ENCODE data around the gene KIF27.

DNA sequence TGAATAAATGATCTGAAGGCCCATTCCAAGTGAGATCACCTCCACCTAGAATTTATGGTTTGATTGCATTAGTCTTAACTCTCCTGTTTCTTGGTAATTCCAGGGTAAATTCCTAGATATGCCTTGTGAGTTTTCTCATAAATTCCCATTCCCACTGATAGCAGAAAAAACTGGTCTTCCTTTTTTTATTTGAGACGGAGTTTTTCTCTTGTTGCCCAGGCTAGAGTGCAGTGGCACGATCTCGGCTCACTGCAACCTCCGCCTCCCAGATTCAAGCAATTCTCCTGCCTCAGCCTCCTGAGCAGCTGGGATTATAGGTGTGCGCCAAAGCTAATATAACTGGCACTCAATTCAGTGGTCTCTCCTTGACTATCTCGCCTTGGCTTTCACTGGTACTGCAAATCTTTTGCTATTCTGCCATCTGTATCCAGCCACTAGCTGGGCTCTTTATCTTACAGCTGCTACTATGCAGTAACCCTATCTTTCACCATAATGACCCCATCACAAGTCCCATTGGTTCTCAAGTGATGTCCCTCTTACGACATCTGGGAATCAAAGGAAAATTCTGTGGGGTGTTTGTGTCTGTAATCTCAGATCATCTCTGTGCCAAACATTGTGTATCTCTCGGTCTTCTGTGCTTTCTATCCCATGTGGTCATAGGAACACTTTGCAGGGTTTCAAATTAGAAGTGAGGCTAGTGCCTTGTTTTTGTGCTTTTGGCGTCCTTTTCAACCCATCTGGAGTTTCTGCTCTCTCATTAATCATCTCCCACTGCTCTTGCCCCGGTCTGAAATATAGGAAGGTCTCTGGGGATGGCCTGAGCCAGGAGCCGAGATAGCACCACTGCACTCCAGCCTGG, 44.3 kb upstream of the KIF27 start:
- no peak for TF ChIP-seq ZFP3 (CRISPR knock-in tag; IDR thresholded peaks at IDR 0.05)
- TF ChIP-seq, protein P1, sequence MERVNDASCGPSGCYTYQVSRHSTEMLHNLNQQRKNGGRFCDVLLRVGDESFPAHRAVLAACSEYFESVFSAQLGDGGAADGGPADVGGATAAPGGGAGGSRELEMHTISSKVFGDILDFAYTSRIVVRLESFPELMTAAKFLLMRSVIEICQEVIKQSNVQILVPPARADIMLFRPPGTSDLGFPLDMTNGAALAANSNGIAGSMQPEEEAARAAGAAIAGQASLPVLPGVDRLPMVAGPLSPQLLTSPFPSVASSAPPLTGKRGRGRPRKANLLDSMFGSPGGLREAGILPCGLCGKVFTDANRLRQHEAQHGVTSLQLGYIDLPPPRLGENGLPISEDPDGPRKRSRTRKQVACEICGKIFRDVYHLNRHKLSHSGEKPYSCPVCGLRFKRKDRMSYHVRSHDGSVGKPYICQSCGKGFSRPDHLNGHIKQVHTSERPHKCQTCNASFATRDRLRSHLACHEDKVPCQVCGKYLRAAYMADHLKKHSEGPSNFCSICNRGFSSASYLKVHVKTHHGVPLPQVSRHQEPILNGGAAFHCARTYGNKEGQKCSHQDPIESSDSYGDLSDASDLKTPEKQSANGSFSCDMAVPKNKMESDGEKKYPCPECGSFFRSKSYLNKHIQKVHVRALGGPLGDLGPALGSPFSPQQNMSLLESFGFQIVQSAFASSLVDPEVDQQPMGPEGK (CRISPR knock-in tag; IDR thresholded peaks at IDR 0.05; ENCODE audit: borderline replicate concordance) = peak; percentile 53; the same call in 1 of the 2 replicates
- TF ChIP-seq CSRNP3 (CRISPR knock-in tag; IDR thresholded peaks at IDR 0.05) = peak; percentile 45; the same call in 1 of the 2 replicates
- no peak for TF ChIP-seq BACH2 (CRISPR knock-in tag; IDR thresholded peaks at IDR 0.05; ENCODE audit: borderline replicate concordance)
- TF ChIP-seq ZFP30 (CRISPR knock-in tag; IDR thresholded peaks at IDR 0.05) = peak; percentile 18; the same call in 1 of the 2 replicates
- no peak for TF ChIP-seq ISL1 (CRISPR knock-in tag; IDR thresholded peaks at IDR 0.05)
- TF ChIP-seq, protein P2, sequence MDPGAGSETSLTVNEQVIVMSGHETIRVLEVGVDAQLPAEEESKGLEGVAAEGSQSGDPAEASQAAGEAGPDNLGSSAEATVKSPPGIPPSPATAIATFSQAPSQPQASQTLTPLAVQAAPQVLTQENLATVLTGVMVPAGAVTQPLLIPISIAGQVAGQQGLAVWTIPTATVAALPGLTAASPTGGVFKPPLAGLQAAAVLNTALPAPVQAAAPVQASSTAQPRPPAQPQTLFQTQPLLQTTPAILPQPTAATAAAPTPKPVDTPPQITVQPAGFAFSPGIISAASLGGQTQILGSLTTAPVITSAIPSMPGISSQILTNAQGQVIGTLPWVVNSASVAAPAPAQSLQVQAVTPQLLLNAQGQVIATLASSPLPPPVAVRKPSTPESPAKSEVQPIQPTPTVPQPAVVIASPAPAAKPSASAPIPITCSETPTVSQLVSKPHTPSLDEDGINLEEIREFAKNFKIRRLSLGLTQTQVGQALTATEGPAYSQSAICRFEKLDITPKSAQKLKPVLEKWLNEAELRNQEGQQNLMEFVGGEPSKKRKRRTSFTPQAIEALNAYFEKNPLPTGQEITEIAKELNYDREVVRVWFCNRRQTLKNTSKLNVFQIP (CRISPR knock-in tag; IDR thresholded peaks at IDR 0.05; ENCODE audit: borderline replicate concordance, low read depth) = no peak
- TF ChIP-seq, protein P3, sequence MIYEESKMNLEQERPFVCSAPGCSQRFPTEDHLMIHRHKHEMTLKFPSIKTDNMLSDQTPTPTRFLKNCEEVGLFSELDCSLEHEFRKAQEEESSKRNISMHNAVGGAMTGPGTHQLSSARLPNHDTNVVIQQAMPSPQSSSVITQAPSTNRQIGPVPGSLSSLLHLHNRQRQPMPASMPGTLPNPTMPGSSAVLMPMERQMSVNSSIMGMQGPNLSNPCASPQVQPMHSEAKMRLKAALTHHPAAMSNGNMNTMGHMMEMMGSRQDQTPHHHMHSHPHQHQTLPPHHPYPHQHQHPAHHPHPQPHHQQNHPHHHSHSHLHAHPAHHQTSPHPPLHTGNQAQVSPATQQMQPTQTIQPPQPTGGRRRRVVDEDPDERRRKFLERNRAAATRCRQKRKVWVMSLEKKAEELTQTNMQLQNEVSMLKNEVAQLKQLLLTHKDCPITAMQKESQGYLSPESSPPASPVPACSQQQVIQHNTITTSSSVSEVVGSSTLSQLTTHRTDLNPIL (CRISPR knock-in tag; IDR thresholded peaks at IDR 0.05; ENCODE audit: low read depth) = no peak; the same call in none of the 2 replicates
- TF ChIP-seq SNAI2 (CRISPR knock-in tag; IDR thresholded peaks at IDR 0.05) = no peak
- TF ChIP-seq ZNF565 (CRISPR knock-in tag; conservative IDR thresholded peaks at IDR 0.05; ENCODE audit: low read depth) = no peak
- TF ChIP-seq RARB (CRISPR knock-in tag; IDR thresholded peaks at IDR 0.05) = no peak
- TF ChIP-seq ARNTL (CRISPR knock-in tag; IDR thresholded peaks at IDR 0.05; ENCODE audit: borderline replicate concordance, low read depth) = no peak
- TF ChIP-seq PPARA (CRISPR knock-in tag; IDR thresholded peaks at IDR 0.05; ENCODE audit: borderline replicate concordance) = no peak
- no peak; the same call in 1 of the 2 replicates for TF ChIP-seq GLIS3 (CRISPR knock-in tag; IDR thresholded peaks at IDR 0.05)

Data from SK-N-SH treated with all-trans-retinoic acid at 6 μM for 48 hours (cell line).